ENCODE data around the gene SUCO.

The SUCO gene

GRCh38 chr1:172517081-172517480 is 15.9 kb upstream of the SUCO start:
- DNase-seq (ENCODE audit: low read depth): no peak

DNA sequence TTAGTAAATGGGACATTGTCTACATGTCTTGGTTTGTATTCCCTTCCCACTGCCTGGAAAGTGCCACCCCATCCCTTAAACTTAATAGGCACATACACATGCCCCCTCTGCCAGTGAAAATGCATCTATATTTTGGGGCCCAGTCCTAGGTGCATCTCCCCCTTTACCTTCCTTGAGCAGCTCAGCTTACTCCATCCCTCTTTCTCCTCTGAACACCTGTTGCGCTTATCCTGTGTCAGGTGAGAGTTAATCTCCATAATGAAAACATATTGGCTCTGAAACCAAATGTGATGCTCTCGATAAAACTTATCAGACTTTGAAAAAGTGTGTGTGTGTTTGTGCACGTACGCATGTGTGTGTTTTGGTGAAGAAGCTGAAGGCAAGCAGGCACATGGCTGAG is 15.4 kb upstream of the SUCO start:
- no peak for DNase-seq (ENCODE audit: low read depth)

- DNase-seq (ENCODE audit: low read depth): no peak
These were observed 3.6 kb upstream of the SUCO start for GRCh38 chr1:172529304-172529703.

DNA sequence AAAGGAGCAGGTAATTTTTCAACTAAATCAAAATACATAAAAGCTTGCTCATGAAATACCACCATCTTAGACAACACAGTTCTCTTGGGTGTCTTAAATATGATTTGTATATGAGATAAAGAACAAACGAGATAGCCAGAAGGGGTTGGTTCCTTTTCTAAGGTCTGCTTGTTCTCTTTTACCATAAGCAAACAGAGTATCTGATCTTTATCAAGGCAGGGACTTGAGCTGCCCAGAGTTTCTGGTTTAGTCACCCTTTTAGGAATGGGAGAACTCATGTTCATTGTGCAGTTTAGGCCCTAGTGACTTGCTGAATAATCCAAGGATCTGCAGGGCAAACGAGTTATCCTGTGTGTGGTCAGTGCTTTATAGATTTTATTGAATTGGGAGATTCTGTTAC is 3.0 kb upstream of the SUCO start:
- no peak for DNase-seq (ENCODE audit: low read depth)

DNA sequence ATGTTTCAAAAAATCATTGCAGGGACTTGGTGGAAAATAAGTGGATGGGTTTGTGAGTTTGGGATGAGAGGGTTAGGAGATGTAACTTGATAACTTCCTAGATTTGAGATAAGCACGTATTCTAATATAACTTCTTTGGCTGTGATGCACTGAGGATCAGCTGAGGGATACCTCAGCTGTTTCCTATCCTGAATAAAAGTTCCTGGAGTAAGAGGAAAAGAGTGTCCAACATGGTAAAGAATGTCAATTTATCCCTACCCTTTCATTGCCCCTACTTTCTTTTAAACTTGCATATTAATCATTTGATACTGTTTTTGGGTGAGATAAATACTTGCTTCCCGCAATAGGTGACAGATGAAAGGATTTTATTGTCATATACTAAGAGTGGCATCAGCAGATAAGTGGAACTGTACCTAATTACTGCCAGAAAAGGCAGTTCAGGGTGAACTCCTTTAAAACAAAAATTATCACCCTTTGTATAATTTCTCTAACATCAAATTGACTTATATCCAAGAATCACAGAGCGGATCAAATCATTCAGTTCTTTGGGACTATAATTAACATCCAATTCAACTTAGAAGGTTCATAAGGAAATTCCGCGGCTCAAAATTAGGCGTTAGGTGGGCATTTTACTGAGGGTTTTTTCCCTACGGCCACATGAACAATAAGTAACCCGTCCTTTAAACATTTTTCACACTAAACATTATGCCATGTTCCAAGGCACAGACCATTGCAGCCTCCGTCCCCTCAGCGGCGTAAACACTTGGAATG is 1.4 kb upstream of the SUCO start:
- DNase-seq (ENCODE audit: low read depth): no peak

GRCh38 chr1:172532183-172532699 is 709 bp upstream of the SUCO start:
- DNase-seq (ENCODE audit: low read depth): peak; percentile 97

DNA sequence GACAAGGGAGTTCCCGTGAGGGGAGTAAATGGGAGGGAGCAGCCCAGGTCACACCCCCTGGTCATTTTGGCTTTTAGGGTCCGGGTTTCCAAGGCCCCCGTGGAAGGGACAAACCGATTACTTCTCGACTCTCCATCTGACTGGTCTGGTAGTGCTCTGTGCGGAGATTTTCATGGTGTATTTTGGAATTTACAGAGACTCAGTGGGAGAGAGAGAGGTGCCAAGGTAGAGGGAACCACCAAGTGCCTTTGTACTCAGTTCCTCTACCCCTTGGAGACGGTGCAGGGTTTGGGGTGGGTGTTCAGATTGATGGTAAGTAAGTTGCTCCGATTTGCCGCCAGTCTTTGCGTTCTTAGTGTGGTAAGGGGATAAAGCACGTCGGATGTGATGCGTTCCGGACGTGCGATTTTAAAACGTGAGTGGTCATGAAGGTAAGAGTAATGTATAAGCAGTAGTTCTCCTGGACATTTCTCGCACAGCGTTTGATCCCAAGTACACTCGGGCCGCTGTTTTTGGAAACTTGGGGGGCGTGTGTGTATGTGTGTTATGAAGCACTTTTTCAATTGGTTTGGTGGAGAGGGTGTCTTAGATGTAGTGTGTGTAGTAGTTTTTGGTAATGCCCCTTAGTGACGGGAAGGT is 682 bp downstream of the SUCO start:
- no peak for DNase-seq (ENCODE audit: low read depth)

- DNase-seq (ENCODE audit: low read depth): no peak
These were observed 3.3 kb downstream of the SUCO start for GRCh38 chr1:172536256-172536655.

GRCh38 chr1:172537366-172537765 is 4.4 kb downstream of the SUCO start:
- no peak for DNase-seq (ENCODE audit: low read depth)

DNA sequence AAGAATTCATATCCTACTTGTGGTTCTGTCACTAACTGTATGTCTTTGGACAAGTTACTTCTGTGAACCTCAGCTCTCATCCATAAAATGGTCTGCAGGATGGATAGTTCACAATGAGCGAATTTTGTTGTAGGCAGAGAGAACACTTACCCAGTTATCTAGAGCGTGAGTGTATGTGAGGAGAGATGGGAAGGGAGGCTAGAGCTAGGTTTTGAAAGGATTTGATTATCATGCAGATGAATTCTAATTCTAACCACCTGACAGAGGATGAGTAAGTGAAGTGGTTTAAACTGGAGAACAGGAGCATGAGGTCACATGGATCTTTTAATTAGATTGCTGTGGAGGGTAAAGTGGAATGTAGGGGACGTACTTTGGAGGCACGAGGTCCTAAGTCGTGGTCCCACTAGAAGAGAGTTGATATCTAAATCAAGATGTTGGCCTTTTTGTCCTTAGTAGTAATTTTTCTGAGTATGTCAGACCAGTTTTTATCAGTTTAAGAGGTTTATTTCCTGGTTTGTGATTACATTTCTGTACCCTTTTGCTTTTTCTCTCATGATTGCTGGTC is 5.0 kb downstream of the SUCO start:
- DNase-seq (ENCODE audit: low read depth): no peak

DNA sequence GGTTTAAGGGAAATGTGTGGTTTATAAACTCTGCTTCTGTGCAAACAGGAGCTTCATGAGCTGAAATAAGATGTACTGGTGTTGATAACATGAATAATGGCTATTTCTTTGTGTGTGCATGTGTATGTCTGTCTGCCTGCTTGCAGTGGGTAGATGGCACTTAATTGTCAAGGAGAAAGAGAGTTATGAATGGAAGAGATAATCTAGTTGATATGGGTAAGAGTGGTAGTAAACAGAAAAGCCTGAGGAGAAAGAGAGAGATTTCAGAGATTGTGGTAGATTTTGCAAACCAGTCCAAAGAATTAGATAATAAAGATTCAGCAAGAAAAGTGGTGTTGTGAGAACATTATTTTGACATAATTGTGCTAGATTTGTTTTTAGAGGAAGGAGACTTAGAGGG is 7.7 kb downstream of the SUCO start:
- no peak for DNase-seq (ENCODE audit: low read depth)

GRCh38 chr1:172544481-172545104 is 11.6 kb downstream of the SUCO start:
- no peak for DNase-seq (ENCODE audit: low read depth)

GRCh38 chr1:172545396-172546004 is 12.6 kb downstream of the SUCO start:
- no peak for DNase-seq (ENCODE audit: low read depth)

DNA sequence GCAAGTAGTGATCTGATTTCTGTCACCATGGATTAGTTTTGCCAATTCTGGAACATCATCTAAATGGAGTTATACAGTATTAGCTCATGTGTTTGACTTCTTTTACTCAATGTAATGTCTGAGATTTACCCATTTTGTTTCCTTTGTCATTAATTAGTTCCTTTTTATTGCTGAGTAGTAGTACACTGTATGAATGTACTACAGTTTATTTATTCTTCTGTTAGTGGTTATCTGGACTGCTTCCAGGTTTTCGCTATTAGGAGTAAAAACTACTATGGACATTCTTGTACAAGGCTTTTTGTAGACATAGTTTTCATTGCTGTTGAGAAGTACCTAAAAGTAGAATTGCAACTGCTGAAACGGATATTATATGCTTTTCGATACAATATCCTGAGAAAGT is 14.1 kb downstream of the SUCO start:
- DNase-seq (ENCODE audit: low read depth): no peak

DNA sequence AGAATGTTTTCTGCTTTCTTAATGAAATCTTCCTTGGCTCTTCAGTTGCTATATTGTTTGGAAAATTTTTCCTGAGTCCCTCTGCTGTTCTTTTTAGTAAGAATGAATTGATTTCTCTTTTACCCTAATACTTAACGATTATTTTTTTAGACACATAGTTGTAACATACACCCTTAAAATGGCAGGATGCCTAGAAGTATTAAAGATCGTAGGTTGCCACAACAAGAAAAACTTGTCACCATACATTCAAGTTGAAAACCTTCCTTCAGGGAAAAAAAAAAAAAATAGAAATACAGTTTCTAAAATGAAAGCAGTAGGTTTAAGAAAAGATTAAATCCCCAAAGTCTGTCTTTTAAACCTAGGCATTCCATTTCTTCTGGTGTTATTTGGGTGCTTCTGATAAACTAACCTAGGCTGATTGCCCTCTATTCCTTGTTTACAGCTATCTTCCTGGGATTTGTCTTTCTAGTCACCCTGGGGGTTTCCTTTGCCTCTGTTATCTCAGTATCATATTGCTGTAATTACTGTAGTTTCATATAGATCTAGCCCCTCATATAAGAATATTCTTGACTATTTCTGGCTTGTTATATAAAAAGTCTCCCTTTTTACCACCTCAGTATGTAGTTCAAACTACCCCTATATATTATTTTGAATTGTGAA is 16.8 kb downstream of the SUCO start:
- no peak for DNase-seq (ENCODE audit: low read depth)

DNA sequence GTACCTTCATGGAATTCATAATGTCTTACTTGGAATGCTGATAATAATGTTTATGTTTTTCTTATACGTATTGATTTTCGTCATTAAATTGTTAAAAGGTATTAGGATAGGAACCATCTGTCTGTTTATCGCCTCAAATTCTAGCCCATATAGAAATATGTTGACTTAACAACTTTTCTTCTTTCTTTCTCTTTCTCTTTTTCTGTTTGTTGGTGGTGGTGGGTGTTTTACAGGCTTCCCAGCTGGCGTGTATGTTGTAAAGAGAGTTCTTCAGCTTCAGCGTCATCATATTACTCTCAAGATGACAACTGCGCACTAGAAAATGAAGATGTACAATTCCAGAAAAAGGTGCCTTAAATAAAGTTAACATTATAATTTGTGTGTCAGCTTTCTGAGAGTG is 18.3 kb downstream of the SUCO start:
- no peak for DNase-seq (ENCODE audit: low read depth)

DNA sequence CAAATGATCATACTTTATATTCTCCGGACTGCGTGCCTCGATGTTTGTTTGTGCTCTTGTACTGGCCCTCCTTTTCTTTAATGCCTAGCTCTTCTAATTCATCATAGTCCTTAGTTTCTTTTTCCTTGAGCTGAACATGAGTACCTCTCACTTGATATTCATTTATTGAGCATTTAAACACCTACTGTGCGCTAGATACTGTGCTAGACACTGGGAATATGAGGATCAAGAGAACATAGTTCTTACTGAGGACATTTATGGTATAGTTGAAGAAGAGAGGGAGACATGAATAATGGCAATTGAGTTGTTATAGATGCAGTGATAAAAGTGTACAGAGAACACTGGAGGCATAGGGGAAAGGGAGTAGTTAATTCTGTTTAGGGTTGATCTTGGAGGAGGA is 22.0 kb downstream of the SUCO start:
- no peak for DNase-seq (ENCODE audit: low read depth)

GRCh38 chr1:172556461-172556860 is 23.5 kb downstream of the SUCO start:
- DNase-seq (ENCODE audit: low read depth): no peak

DNA sequence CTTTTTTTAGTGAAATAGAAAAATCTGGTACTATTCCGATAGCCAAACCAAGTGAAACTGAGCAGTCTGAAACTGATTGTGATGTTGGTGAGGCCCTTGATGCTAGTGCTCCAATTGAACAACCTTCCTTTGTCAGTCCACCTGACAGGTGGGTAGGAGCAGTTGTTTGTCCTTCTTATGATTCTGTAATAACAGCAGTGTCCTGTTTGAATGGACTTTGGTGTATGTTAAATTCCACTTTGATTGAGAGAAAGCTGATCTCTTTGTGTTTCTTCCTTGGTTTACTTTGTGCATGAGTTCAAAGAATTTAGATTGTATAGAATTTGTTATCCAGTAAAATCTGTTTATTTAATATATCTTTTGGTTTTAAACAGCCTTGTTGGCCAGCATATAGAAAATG is 24.3 kb downstream of the SUCO start:
- no peak for DNase-seq (ENCODE audit: low read depth)

DNA sequence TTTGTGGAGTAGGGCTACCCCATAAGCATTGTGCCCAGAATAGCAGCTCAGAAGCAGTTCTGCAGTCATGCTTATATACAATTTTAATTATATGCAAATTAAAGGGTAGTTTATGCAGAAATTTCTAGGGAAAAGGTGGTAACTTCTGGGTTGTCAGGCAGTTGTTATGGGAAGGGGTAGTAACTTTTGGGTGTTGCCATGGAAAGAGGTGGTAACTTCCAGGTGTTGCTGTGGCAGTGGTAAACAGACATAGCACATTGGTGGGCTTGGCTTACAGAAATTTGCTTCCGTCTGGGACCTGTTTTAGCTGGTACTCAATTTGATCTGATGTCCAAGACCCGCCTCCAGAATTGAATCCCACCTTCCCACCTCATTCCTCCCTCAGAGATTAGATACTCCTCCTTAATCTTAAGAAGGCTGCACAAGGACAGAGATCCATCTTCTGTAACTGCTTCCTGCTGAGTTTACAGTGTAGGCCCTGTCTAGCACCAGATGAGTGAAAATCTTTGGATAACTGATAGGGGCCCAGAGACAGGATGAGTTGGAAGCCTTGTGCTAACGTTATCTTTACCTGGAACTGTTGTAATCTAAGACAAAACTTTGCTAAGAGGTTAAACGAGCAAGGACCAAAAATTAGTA is 26.7 kb downstream of the SUCO start:
- no peak for DNase-seq (ENCODE audit: low read depth)

DNA sequence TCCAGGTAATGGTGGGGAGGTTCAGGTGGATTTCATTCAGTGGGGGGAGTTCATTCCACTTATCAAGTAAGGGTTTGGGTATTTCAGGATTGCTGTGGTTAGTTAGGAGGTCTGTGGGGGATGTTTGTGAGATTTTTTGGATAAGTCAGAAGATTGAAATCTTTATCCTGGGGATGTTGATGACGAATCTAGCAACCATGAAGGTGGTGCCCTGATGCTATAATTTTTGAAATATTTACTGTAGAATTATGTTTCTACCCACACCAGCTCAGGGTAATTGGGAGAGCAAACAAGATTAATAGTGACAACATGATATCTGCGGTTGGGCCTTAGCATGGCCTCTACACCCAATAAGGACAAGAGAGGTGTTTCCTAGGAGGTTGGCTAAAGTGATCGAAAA is 28.3 kb downstream of the SUCO start:
- peak; percentile 29 for DNase-seq (ENCODE audit: low read depth)

Data from GM04503 (cell line).